GM12878 (cell line): ENCODE data around the gene RASGRF1.

ENCODE experiments used
- CEBPB ChIP-seq, 2 experiments: fragments of 150-350 bp in 1 of 2; IDR thresholded peaks; 2 replicates each; pipeline ENCODE4 v1.6.1; 2012 to 2014; ENCODE audit warnings: low read depth in 2 of 2, low read length in 2 of 2, borderline replicate concordance in 1 of 2, inconsistent platforms in 1 of 2
- CTCF ChIP-seq, 3 experiments: IDR thresholded peaks in 2 of 3; conservative IDR thresholded peaks in 1 of 3; 2 replicates each; pipeline ENCODE4 v1.5.1; 2011; ENCODE audit warnings: low read depth in 3 of 3, low read length in 3 of 3, mild to moderate bottlenecking in 3 of 3, control low read depth in 2 of 3, moderate library complexity in 2 of 3, inconsistent platforms in 1 of 3, mixed read lengths in 1 of 3; ENCODE audit not compliant: control insufficient read depth in 2 of 3, insufficient read depth in 1 of 3; ENCODE audit errors: extremely low read depth in 1 of 3
- ELK1 ChIP-seq: IDR thresholded peaks from 2 replicates; pipeline ENCODE4 v1.6.1; 2012; ENCODE audit warnings: low read depth, low read length, improper control_type of control experiment
- EP300 ChIP-seq, 2 experiments: fragments of 150-350 bp in 1 of 2; IDR thresholded peaks; 2 replicates each; pipeline ENCODE4 v1.6.1; 2011 to 2012; ENCODE audit warnings: low read depth in 2 of 2, low read length in 2 of 2, borderline replicate concordance in 1 of 2, improper control_type of control experiment in 1 of 2, inconsistent platforms in 1 of 2; ENCODE audit not compliant: control insufficient read depth in 1 of 2
- EZH2 ChIP-seq: IDR thresholded peaks from 2 replicates; pipeline ENCODE4 v1.6.1; 2012; ENCODE audit warnings: low read depth, mild to moderate bottlenecking, control low read depth, inconsistent platforms, low read length, borderline replicate concordance; ENCODE audit not compliant: control insufficient read depth
- FOXM1 ChIP-seq: IDR thresholded peaks from 2 replicates; pipeline ENCODE4 v1.6.1; 2012; ENCODE audit warnings: low read depth, mild to moderate bottlenecking, inconsistent platforms, low read length, moderate library complexity
- GATAD2B ChIP-seq: fragments of 450-650 bp; conservative IDR thresholded peaks from 2 replicates; pipeline ENCODE4 v1.6.1; 2017; ENCODE audit warnings: low read depth, mild to moderate bottlenecking, moderate library complexity
- SMAD1 ChIP-seq: fragments of 450-650 bp; IDR thresholded peaks from 2 replicates; pipeline ENCODE4 v1.6.1; 2018; ENCODE audit warnings: mild to moderate bottlenecking, low read depth; ENCODE audit not compliant: partially characterized antibody
- TAF1 ChIP-seq: IDR thresholded peaks from 2 replicates; pipeline ENCODE4 v1.6.1; 2011; ENCODE audit warnings: mild to moderate bottlenecking, low read depth, low read length, borderline replicate concordance
- TF ChIP-seq, protein P1 (sequence below): IDR thresholded peaks from 2 replicates; pipeline ENCODE4 v1.6.1; 2011; ENCODE audit warnings: low read depth, low read length, improper control_type of control experiment, borderline replicate concordance

DNA sequence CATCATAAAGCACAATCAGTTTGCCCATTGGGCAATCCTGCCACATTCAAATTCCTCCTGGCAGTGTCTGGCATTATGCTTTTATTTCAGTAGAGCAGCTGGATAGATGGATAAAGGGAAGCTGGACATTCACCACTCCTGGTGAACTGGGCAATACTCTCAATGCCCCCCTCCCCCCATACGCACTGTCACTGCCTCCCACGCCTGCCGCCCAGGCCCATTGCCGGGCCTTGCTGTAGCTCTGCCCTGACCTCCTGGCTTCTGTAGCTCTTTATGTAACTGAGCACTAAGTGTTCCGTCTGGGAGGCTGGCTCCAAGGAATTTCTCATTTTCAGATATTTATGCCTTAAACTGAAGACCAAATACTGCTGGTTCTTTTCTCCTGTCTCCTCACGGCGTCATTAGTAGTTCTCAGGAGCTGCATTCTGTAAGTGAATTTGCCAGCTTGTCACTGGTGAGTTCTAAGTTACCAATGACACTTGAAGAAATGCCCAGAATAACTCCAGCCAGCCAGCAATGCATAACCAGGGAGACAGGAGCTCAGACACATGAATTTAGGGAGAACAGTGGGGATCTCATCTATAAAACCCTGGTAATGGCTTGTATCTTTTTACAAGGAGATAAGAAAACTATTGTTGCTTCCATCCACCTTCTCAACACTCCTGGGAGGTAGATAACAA is 25.5 kb upstream of the RASGRF1 start:
- TF ChIP-seq CTCF (IDR thresholded peaks at IDR 0.05 in 2 of 3, conservative IDR thresholded peaks at IDR 0.05 in 1 of 3; ENCODE audit: control insufficient read depth in 2 of 3, extremely low read depth in 1 of 3, insufficient read depth in 1 of 3, low read depth in 3 of 3, low read length in 3 of 3), result no peak
- TF ChIP-seq EZH2, result no peak
- TF ChIP-seq GATAD2B, result no peak
- TF ChIP-seq EP300 (IDR thresholded peaks at IDR 0.05; ENCODE audit: borderline replicate concordance in 1 of 2, control insufficient read depth in 1 of 2, low read depth in 2 of 2, low read length in 2 of 2), result no peak
- TF ChIP-seq SMAD1, result no peak
- TF ChIP-seq ELK1, result no peak
- no peak for TF ChIP-seq TAF1
- TF ChIP-seq CEBPB (IDR thresholded peaks at IDR 0.05; ENCODE audit: borderline replicate concordance in 1 of 2, low read depth in 2 of 2, low read length in 2 of 2), result no peak
- TF ChIP-seq FOXM1, result no peak
- TF ChIP-seq, protein P1, sequence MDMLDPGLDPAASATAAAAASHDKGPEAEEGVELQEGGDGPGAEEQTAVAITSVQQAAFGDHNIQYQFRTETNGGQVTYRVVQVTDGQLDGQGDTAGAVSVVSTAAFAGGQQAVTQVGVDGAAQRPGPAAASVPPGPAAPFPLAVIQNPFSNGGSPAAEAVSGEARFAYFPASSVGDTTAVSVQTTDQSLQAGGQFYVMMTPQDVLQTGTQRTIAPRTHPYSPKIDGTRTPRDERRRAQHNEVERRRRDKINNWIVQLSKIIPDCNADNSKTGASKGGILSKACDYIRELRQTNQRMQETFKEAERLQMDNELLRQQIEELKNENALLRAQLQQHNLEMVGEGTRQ, result no peak
